ENCODE measurements around the gene REXO1. TPM values are rescaled to one million over a fixed set of nuclear protein-coding genes. Genes with fewer than 3 reads are reported as not detected.
"Not testable (repeated sequence)": the region's sequence is repeated elsewhere in the genome, so short reads cannot be mapped to it uniquely, and the experiment has no call there.

REXO1 gene
- total RNA-seq, 6 donors from 2014 or later = 17.0 to 106 (median 38.8) TPM

DNA sequence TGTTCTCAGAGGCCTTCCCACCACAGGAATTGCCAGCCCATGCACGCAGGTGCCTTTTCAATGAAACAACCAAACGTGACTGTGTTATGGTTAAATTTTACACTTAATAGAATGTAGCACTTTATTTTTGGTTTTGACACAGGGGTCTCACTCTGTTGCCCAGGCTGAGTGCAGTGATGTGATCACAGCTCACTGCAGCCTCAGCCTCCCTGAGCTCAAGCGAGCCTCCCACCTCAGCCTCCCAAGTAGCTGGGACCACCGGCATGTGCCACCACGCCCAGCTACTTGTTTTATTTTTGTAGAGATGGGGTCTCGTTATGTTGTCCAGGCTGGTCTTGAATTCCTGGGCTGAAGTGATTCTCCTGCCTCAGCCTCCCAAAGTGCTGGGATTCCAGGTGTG, 43.4 kb downstream of the REXO1 start:
- Histone ChIP-seq H3K27ac (no peak overlapping the region), H3K4me3 (no peak overlapping the region), H3K27me3 (no peaks in the 10 kb centered on the region), H3K36me3 (no peaks in the 10 kb centered on the region), H3K4me1 (no peaks in the 10 kb centered on the region), H3K9me3 (no peaks in the 10 kb centered on the region)
- WGBS, 2 donors = 90 to 97% methylated on average over 5 to 6 of the region's 6 CpGs
- ATAC-seq (ENCODE audit: low FRiP score in 2 of 2) = no peak
- TF ChIP-seq CTCF (IDR thresholded peaks at IDR 0.05) = no peak
- TF ChIP-seq POLR2A (IDR thresholded peaks at IDR 0.05) = no peak
- no peak for TF ChIP-seq EP300 (IDR thresholded peaks at IDR 0.05)
- no peak for TF ChIP-seq POLR2AphosphoS5 (IDR thresholded peaks at IDR 0.05)
- DNase-seq = no peak

DNA sequence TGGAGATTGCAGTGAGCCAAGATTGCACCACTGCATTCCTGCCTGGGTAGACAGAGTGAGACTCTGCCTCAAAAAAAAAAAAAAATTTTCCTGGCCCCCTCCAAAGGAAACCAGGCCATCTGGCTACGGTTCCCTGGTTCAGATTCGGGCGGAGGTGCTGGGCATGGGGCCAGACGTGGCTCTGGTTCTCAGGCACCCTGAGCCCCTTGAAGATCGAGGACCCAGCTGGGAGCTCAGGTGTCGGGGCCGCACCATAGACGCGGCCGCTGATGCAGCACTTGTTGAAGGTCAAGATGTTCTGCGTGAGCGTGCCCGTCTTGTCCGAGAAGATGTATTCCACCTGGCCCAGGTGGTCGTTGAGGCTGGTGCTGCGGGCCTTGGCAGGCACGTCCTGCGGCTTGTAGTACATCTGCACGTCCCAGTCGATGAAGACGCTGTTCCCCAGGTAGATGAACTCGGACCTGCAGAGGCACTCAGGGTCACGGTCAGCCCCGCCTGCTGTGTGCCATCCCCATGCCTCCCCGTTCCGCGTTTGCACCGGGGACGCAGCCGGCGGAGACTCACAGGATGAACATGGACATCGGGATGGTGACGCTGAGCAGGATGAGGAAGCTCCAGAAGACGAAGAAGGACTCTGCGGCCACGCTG, 48.5 kb downstream of the REXO1 start:
- H3K27me3 ChIP-seq = peaks cover 0 to 12% (median 0%) of the 10 kb centered on the region in 4 donors
- DNase-seq (peak in 1 of 2 donors; percentile 81), ATAC-seq (ENCODE audit: low FRiP score in 2 of 2) (no peak)
- H3K9me3 ChIP-seq = no peaks in the 10 kb centered on the region
- 85 to 87% methylated on average over 29 to 36 of the region's 36 CpGs for WGBS, 2 donors
- H3K4me3 ChIP-seq = no peak overlapping the region
- peaks cover 5 to 9% (median 6%) of the 10 kb centered on the region in 4 donors for H3K4me1 ChIP-seq
- TF ChIP-seq CTCF (IDR thresholded peaks at IDR 0.05) = no peak
- TF ChIP-seq POLR2AphosphoS5 (IDR thresholded peaks at IDR 0.05) = no peak
- TF ChIP-seq EP300 (IDR thresholded peaks at IDR 0.05) = no peak
- TF ChIP-seq POLR2A (IDR thresholded peaks at IDR 0.05) = no peak
- H3K27ac ChIP-seq = no peak overlapping the region
- H3K36me3 ChIP-seq = no peaks in the 10 kb centered on the region

DNA sequence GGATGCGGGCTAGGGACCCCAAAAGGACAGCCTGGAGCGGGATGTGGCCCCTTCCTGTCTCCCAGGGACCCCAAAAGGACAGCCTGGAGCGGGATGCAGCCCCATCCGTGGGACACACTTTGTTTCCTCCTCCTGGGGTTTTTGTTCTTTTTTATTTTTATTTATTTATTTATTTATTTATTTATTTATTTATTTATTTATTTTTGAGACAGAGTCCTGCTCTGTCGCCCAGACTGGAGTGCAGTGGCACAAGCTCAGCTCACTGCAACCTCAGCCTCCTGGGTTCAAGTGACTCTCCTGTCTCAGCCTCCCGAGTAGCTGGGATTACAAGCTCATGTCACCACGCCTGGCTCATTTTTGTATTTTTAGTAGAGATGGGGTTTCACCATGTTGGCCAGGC, 51.0 kb downstream of the REXO1 start:
- ATAC-seq (ENCODE audit: low FRiP score in 2 of 2); H3K4me1 ChIP-seq; H3K36me3 ChIP-seq; H3K9me3 ChIP-seq; H3K4me3 ChIP-seq; H3K27ac ChIP-seq; DNase-seq: not testable (repeated sequence)
- peaks cover 0 to 12% (median 0%) of the 10 kb centered on the region in 4 donors for H3K27me3 ChIP-seq
- WGBS, 2 donors = 87 to 89% methylated on average over 7 of the region's 7 CpGs

- H3K27me3 ChIP-seq = peaks cover 0 to 12% (median 0%) of the 10 kb centered on the region in 4 donors
- H3K36me3 ChIP-seq = no peaks in the 10 kb centered on the region
- no peak overlapping the region for H3K4me3 ChIP-seq
- WGBS, 2 donors = 67% methylated on average over 27 of the region's 52 CpGs; no CpG with 5 or more reads in 1 of the 2 donors
- peaks cover 5 to 9% (median 6%) of the 10 kb centered on the region in 4 donors for H3K4me1 ChIP-seq
- DNase-seq (no peak), ATAC-seq (ENCODE audit: low FRiP score in 2 of 2) (peak in 1 of 2 donors; percentile 25)
- no peaks in the 10 kb centered on the region for H3K9me3 ChIP-seq
- H3K27ac ChIP-seq = no peak overlapping the region
- TF ChIP-seq POLR2A (IDR thresholded peaks at IDR 0.05) (no peak), EP300 (IDR thresholded peaks at IDR 0.05) (no peak), CTCF (IDR thresholded peaks at IDR 0.05) (no peak), POLR2AphosphoS5 (IDR thresholded peaks at IDR 0.05) (no peak)
Observed at GRCh38 chr19:1796395-1797142, 51.7 kb downstream of the REXO1 start.

GRCh38 chr19:1794424-1795172, 53.7 kb downstream of the REXO1 start:
- peak in 1 of 2 donors; percentile 43 for DNase-seq
- Histone ChIP-seq H3K4me1 (peaks cover 5 to 13% (median 8%) of the 10 kb centered on the region in 4 donors), H3K36me3 (no peaks in the 10 kb centered on the region), H3K27ac (no peak overlapping the region), H3K4me3 (no peak overlapping the region), H3K27me3 (peaks cover 0 to 12% (median 2%) of the 10 kb centered on the region in 4 donors), H3K9me3 (no peaks in the 10 kb centered on the region)
- TF ChIP-seq EP300 (IDR thresholded peaks at IDR 0.05) = no peak
- no peak for TF ChIP-seq POLR2A (IDR thresholded peaks at IDR 0.05)
- TF ChIP-seq CTCF (IDR thresholded peaks at IDR 0.05) = no peak
- TF ChIP-seq POLR2AphosphoS5 (IDR thresholded peaks at IDR 0.05) = no peak
- 75 to 80% methylated on average over 19 to 20 of the region's 20 CpGs for WGBS, 2 donors
- no peak for ATAC-seq (ENCODE audit: low FRiP score in 2 of 2)
